Airway epithelial cell (primary cell): ENCODE measurements around the gene TRAPPC14. TPM values are rescaled to one million over a fixed set of nuclear protein-coding genes. Genes with fewer than 3 reads are reported as not detected.

Source experiments
- total RNA-seq: library from RNA; depleted of rRNA; stranded (reverse); fragments of >200 nt; gene quantifications from 2 replicates; pipeline ENCODE4 v1.2.3, GENCODE V29; 2015

Gene TRAPPC14
- total RNA-seq: 12.1 and 14.2 TPM in 2 replicates

GRCh38 chr7:100158229-100159098, at the start of gene TRAPPC14:
Gene TRAPPC14, minus strand, starts transcription at chr7:100158723. Its CDS starts 224 bp downstream, at chr7:100158499.

GRCh38 chr7:100177045-100178001, 18.8 kb upstream of the TRAPPC14 start, which contains the start of the genes GPC2 and STAG3:
Gene GPC2, minus strand, starts transcription at chr7:100177381. Its CDS starts 182 bp downstream, at chr7:100177199.
Gene STAG3, plus strand, starts transcription at chr7:100177918. Its CDS starts 2,639 bp downstream, at chr7:100180557.

GRCh38 chr7:100148559-100149328, 9.8 kb downstream of the TRAPPC14 start, which contains the start of gene LAMTOR4:
Gene LAMTOR4, plus strand, starts transcription at chr7:100148918. Its CDS starts 55 bp downstream, at chr7:100148973.

GRCh38 chr7:100126931-100127865, 31.3 kb downstream of the TRAPPC14 start, which contains the start of gene MBLAC1:
Gene MBLAC1, plus strand, starts transcription at chr7:100126967. Its CDS starts 429 bp downstream, at chr7:100127396.

GRCh38 chr7:100119072-100119969, 39.2 kb downstream of the TRAPPC14 start, which contains the start of the genes CNPY4 and TAF6:
Gene CNPY4, plus strand, starts transcription at chr7:100119634. Its CDS starts 111 bp downstream, at chr7:100119745.
Gene TAF6, minus strand, starts transcription at chr7:100119358. Its CDS starts 5,149 bp downstream, at chr7:100114209.

Other genes with a start within 250 kb of the TRAPPC14 start
- gene TRIM4, start 239.2 kb downstream of the TRAPPC14 start, total RNA-seq: 16.1 and 16.9 TPM in 2 replicates
- gene GJC3, start 229.1 kb downstream of the TRAPPC14 start, total RNA-seq: not detected in 2 replicates
- 0.21 TPM in 1 of 2 replicates, not detected in the other for gene AZGP1, start 182.7 kb downstream of the TRAPPC14 start, total RNA-seq
- 13.6 and 19.1 TPM in 2 replicates for gene ZKSCAN1, start 143.1 kb downstream of the TRAPPC14 start, total RNA-seq
- 7.9 and 11.6 TPM in 2 replicates for gene ZSCAN21, start 108.9 kb downstream of the TRAPPC14 start, total RNA-seq
- 11.8 and 17.4 TPM in 2 replicates for gene ZNF3, start 77.0 kb downstream of the TRAPPC14 start, total RNA-seq
- 46.7 and 56.3 TPM in 2 replicates for gene COPS6, start 69.8 kb downstream of the TRAPPC14 start, total RNA-seq
- gene MCM7, start 57.3 kb downstream of the TRAPPC14 start, total RNA-seq: 121 and 137 TPM in 2 replicates
- 16.7 and 19.3 TPM in 2 replicates for gene AP4M1, start 57.1 kb downstream of the TRAPPC14 start, total RNA-seq
- gene TAF6, start 39.4 kb downstream of the TRAPPC14 start, total RNA-seq: 35.9 and 36.7 TPM in 2 replicates
- gene CNPY4, start 39.1 kb downstream of the TRAPPC14 start, total RNA-seq: 4.8 and 7.4 TPM in 2 replicates
- gene MBLAC1, start 31.8 kb downstream of the TRAPPC14 start, total RNA-seq: 2.1 and 2.6 TPM in 2 replicates
- gene LAMTOR4, start 9.8 kb downstream of the TRAPPC14 start, total RNA-seq: 201 and 230 TPM in 2 replicates
- 2.4 and 2.7 TPM in 2 replicates for gene GAL3ST4, start 9.9 kb upstream of the TRAPPC14 start, total RNA-seq
- gene GPC2, start 18.7 kb upstream of the TRAPPC14 start, total RNA-seq: 1.9 and 2.5 TPM in 2 replicates
- 0.07 and 0.14 TPM in 2 replicates for gene STAG3, start 19.2 kb upstream of the TRAPPC14 start, total RNA-seq
- not detected in 2 replicates for gene PVRIG, start 61.2 kb upstream of the TRAPPC14 start, total RNA-seq
- not detected in 2 replicates for gene SPDYE3, start 149.0 kb upstream of the TRAPPC14 start, total RNA-seq
- gene PILRB, start 199.4 kb upstream of the TRAPPC14 start, total RNA-seq: 9.0 and 10.6 TPM in 2 replicates
- gene PILRA, start 214.8 kb upstream of the TRAPPC14 start, total RNA-seq: not detected in 2 replicates